Neuron (in vitro differentiated cells): Measurements from ENCODE around the gene MARCHF6.
"Not testable (repeated sequence)": the region's sequence is repeated elsewhere in the genome, so short reads cannot be mapped to it uniquely, and the experiment has no call there.

Experiments used
- H2AFZ ChIP-seq: one replicate; pipeline ENCODE4 v1.6.1; 2013; ENCODE audit warnings: low read depth, mild to moderate bottlenecking, inconsistent platforms, low read length, moderate library complexity
- H3K27me3 ChIP-seq: one replicate; pipeline ENCODE4 v1.6.1; 2013; ENCODE audit warnings: low read length; ENCODE audit not compliant: insufficient read depth
- H3K36me3 ChIP-seq: one replicate; pipeline ENCODE4 v1.6.1; 2013; ENCODE audit warnings: low read length; ENCODE audit not compliant: insufficient read depth
- H3K4me1 ChIP-seq: one replicate; pipeline ENCODE4 v1.6.1; 2013; ENCODE audit warnings: low read length; ENCODE audit not compliant: insufficient read depth
- H3K4me3 ChIP-seq: 2 replicates; pipeline ENCODE4 v1.5.1; 2013; ENCODE audit warnings: mild to moderate bottlenecking, low read length, moderate library complexity
- H3K9me3 ChIP-seq: one replicate; pipeline ENCODE4 v1.6.1; 2013; ENCODE audit warnings: low read length

Gene MARCHF6

DNA sequence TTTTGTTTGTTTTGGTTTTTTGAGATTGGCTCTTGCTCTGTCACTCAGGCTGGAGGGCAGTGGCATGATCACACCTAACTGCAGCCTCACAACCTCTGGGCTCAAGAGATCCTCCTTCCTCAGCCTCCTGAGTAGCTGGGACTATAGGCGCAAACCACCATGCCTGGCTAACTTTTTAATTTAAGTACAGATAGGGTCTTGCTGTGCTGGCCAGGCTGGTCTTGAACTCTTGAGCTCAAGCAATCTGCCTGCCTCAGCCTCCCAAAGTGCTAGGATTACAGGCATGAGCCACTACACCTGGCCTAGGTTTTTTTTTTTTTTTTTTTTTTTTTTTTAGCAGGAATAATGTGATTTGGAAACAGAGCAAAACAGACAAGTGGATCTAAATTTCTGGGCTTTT is 37.6 kb downstream of the MARCHF6 start:
- Histone ChIP-seq H2AFZ (no peak overlapping the region), H3K36me3 (peaks cover 81% of the 10 kb centered on the region), H3K4me1 (no peaks in the 10 kb centered on the region), H3K4me3 (no peak overlapping the region), H3K9me3 (no peaks in the 10 kb centered on the region), H3K27me3 (no peaks in the 10 kb centered on the region)

DNA sequence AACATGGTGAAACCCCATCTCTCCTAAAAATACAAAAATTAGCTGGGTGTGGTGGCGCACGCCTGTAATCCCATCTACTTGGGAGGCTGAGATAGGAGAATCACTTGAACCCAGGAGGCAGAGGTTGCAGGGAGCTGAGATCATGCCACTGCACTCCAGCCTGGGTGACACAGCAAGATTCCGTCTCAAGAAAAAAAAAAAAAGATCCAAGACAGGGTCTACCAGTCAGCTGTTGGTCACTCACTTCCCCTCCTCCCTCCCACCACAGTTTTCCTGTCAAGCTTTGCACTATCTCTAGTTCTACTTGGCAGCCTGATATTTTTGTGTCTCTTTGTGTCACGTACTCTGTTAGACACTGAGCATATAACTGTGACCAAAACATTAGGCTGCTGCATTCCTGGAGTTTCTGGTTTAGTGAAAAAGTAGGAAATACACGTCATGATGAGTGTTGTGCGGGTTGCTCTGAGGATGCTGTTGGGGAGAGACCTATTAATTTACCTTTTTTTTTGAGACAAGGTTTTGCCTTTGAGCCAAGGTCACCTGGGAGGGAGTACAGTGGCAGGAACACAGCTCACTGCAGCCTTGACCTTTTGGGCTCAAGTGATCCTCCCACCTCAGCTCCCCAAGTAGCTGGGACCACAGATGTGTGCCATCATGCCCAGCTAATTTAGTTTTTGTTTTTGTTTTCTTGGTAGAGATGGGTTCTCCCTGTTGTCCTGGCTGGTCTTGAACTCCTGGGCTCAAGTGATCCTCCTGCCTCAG is 39.3 kb downstream of the MARCHF6 start:
- peaks cover 83% of the 10 kb centered on the region for H3K36me3 ChIP-seq
- not testable (repeated sequence) for H3K4me1 ChIP-seq, H3K27me3 ChIP-seq, H3K4me3 ChIP-seq, H3K9me3 ChIP-seq, H2AFZ ChIP-seq

DNA sequence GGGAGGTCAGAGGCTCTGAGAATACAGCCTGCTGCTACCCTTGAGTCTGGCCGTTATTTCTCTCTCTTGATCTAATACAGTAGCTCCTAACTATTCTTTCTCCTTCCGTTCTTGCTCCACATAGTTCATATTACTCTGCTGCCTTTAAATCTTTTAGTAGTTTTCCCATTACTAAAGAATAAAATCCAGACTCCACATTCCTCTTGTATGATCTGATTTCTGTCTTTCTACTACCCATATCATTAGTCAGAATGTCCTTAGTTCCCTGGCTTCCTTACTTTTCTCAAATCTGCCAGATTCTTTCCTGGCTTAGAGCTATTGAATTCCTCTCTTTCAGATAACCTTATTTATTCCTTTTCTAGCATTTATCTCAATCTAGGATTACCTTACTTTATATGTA is 40.0 kb downstream of the MARCHF6 start:
- no peaks in the 10 kb centered on the region for H3K27me3 ChIP-seq
- H3K36me3 ChIP-seq: peaks cover 82% of the 10 kb centered on the region
- H3K4me1 ChIP-seq: no peaks in the 10 kb centered on the region
- no peak overlapping the region for H2AFZ ChIP-seq
- H3K9me3 ChIP-seq: no peaks in the 10 kb centered on the region
- no peak overlapping the region for H3K4me3 ChIP-seq

DNA sequence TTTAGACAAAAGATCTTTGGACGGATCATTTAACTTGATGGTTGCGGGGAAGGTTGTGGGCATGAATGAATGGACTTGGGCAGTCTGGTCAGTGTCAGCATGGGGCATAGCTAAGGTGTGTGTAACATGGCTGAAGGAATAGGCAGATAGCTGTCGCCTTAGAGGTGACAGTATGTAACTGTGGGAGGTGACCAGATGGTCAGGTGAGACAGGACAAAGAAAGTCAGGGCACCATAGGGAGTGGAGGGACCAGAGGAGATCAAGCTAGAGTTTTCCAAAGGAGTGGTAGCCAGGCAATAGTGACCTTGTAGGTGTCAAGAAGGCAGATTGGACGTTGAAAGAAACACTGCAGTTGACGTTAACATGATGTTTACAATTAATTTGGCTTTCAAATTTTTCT is 43.1 kb downstream of the MARCHF6 start:
- H2AFZ ChIP-seq: no peak overlapping the region
- no peak overlapping the region for H3K4me3 ChIP-seq
- H3K9me3 ChIP-seq: no peaks in the 10 kb centered on the region
- H3K4me1 ChIP-seq: no peaks in the 10 kb centered on the region
- peaks cover 85% of the 10 kb centered on the region for H3K36me3 ChIP-seq
- no peaks in the 10 kb centered on the region for H3K27me3 ChIP-seq

DNA sequence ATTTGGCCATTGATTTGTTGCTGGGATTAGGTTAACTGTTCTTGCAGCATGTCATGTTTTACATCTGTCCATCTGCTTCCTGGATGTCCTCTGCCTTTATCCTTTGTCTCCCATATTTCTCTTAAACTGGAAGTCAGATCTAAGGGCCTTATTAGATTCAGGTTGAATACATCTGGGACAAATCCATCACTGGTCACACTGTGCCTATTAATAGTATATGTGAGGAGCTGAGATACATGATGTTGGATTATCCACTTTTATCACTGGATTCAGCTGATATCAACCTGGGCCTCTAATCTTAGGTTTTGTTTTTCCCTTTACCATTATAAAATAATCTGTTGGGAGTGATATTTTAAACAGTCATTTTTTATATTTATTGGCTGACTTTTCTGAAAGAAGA is 46.3 kb downstream of the MARCHF6 start:
- peaks cover 85% of the 10 kb centered on the region for H3K36me3 ChIP-seq
- H3K4me1 ChIP-seq: no peaks in the 10 kb centered on the region

DNA sequence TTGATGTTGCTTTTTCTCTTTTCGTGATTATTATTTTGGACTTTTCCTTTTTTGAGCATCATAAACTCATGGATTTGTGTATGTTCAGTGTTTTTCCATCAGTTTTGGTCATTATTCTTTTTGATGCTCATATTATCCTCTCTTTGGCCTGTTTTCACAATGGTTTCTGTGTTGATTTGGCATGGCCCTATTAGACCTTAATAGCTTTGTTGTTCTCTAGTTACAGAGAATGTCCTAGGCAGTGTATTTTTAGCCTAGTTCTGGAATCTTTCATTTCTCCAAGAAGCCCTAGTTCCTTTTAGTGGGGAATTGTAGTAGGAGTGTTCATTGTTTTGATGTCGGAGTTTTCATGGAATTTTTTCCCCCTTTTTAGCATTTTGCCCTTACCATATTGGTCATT is 46.9 kb downstream of the MARCHF6 start:
- no peaks in the 10 kb centered on the region for H3K27me3 ChIP-seq
- H2AFZ ChIP-seq: no peak overlapping the region
- no peaks in the 10 kb centered on the region for H3K4me1 ChIP-seq
- H3K36me3 ChIP-seq: peaks cover 86% of the 10 kb centered on the region
- H3K9me3 ChIP-seq: peaks cover 7% of the 10 kb centered on the region
- no peak overlapping the region for H3K4me3 ChIP-seq

More for the DNA sequence above, 46.3 kb downstream of the MARCHF6 start:
- no peak overlapping the region for H3K4me3 ChIP-seq
- no peaks in the 10 kb centered on the region for H3K27me3 ChIP-seq
- H3K9me3 ChIP-seq: peaks cover 5% of the 10 kb centered on the region
- no peak overlapping the region for H2AFZ ChIP-seq

DNA sequence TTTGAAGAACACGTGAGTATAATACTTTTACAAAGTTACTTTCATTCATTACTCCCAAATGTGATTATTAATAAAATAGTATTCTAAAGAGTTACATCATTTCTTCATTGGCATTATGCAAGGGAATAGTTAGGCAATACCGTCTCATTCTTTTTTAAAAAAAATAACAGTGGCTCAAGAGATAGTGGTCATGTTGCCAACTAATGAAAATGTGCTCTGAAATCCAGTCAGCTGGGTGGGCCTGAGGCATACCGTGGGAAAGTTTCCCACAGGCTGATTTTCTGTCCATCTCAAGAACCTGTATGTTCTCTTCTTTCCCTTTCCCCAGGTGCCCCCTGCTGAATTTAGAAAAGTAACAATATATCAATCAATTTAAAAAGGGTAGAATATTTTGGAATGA is 47.3 kb downstream of the MARCHF6 start:
- no peak overlapping the region for H2AFZ ChIP-seq
- peaks cover 86% of the 10 kb centered on the region for H3K36me3 ChIP-seq
- no peaks in the 10 kb centered on the region for H3K4me1 ChIP-seq
- H3K4me3 ChIP-seq: no peak overlapping the region
- peaks cover 8% of the 10 kb centered on the region for H3K9me3 ChIP-seq
- H3K27me3 ChIP-seq: no peaks in the 10 kb centered on the region

DNA sequence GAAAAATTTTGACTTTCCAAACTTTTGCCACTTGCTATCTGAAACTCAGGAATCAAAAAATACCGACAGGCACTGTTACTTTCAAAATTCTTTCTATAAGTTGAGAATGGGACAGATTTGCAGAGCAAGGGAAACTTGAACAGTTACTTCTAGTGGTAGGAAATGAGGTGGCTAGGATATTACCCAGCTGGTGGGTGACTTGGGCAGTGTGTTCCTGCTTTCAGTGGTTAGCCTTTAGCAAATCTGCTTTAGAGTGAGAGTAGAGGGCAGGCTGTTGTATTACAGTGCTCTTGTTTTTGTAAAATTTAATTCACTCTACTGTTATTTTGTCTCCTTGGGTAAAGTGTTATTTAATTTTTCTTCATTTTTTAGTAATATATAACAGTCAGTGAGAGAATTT is 48.0 kb downstream of the MARCHF6 start:
- Histone ChIP-seq H3K4me1 (no peaks in the 10 kb centered on the region), H3K36me3 (peaks cover 86% of the 10 kb centered on the region), H3K27me3 (no peaks in the 10 kb centered on the region), H3K9me3 (peaks cover 12% of the 10 kb centered on the region), H3K4me3 (no peak overlapping the region), H2AFZ (no peak overlapping the region)
